Transverse colon (tissue), 3 donors: ENCODE data around the gene SPATA24.

ENCODE experiments used
- POLR2A ChIP-seq: fragments of 450-650 bp; IDR thresholded peaks from one replicate; pipeline ENCODE4 v1.6.1; 2016; ENCODE audit warnings: antibody characterized with exemption, mild to moderate bottlenecking, moderate library complexity
- TF ChIP-seq, protein P1 (sequence below), 5 experiments: fragments of 200-600 bp in 3 of 5; fragments of 450-650 bp in 2 of 5; sonication (generic) in 3 of 5; IDR thresholded peaks; 1 replicate in 2 of 5; 2 replicates in 3 of 5; pipeline ENCODE4 v1.5.1; 2016 to 2017; ENCODE audit warnings: antibody characterized with exemption in 5 of 5, inconsistent platforms in 3 of 5, mild to moderate bottlenecking in 2 of 5, moderate library complexity in 1 of 5

DNA sequence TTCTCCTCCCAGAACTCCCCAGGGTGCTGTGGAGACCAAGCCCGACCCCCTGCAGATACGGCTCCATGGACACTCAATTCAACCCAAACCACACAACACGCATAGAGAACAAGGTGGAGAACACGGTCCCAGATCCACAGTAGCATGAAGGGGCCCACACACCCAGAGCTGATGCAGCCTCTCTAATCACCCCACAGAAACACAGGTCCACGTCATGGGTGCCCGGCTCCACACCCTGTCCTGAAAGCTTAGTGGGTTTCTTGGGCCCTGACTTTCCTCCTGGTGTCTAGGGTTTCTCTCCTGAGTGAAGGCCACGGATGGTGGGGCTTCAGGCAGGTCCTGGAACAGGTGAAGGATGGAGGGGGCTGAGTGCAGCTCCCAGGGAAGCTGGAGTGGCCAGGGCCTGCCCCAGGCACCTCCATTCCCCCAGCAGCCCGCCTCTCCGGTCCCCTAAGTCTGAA is 19.3 kb downstream of the SPATA24 start:
- TF ChIP-seq POLR2A, result no peak
- TF ChIP-seq, protein P1, sequence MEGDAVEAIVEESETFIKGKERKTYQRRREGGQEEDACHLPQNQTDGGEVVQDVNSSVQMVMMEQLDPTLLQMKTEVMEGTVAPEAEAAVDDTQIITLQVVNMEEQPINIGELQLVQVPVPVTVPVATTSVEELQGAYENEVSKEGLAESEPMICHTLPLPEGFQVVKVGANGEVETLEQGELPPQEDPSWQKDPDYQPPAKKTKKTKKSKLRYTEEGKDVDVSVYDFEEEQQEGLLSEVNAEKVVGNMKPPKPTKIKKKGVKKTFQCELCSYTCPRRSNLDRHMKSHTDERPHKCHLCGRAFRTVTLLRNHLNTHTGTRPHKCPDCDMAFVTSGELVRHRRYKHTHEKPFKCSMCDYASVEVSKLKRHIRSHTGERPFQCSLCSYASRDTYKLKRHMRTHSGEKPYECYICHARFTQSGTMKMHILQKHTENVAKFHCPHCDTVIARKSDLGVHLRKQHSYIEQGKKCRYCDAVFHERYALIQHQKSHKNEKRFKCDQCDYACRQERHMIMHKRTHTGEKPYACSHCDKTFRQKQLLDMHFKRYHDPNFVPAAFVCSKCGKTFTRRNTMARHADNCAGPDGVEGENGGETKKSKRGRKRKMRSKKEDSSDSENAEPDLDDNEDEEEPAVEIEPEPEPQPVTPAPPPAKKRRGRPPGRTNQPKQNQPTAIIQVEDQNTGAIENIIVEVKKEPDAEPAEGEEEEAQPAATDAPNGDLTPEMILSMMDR (IDR thresholded peaks at IDR 0.05), result no peak
